ENCODE results near the gene ZNF569.
"Not testable (repeated sequence)": the region's sequence is repeated elsewhere in the genome, so short reads cannot be mapped to it uniquely, and the experiment has no call there.

Gene ZNF569

GRCh38 chr19:37466798-37467607 is at the start of gene ZNF569:
Gene ZNF569 (minus strand): TSS chr19:37467444. CDS start chr19:37444921, 22,523 bp downstream.
- peak; percentile 90 for DNase-seq

- DNase-seq, result no peak
These were observed 46.2 kb upstream of the ZNF569 start for GRCh38 chr19:37513397-37513796.

- no peak for DNase-seq
These were observed 44.6 kb upstream of the ZNF569 start for GRCh38 chr19:37511821-37512220.

- DNase-seq, result no peak
These were observed 43.9 kb upstream of the ZNF569 start for GRCh38 chr19:37511186-37511585.

- DNase-seq, result no peak
These were observed 39.9 kb upstream of the ZNF569 start for GRCh38 chr19:37507167-37507464.

GRCh38 chr19:37506387-37507166 is 39.3 kb upstream of the ZNF569 start, which contains the start of gene ZNF793:
Gene ZNF793 (plus strand): TSS chr19:37506939. CDS start chr19:37523440, 16,501 bp downstream.
- peak; percentile 80 for DNase-seq

GRCh38 chr19:37505958-37506386 is 38.7 kb upstream of the ZNF569 start:
- DNase-seq, result no peak

- DNase-seq, result no peak
These were observed 25.0 kb upstream of the ZNF569 start for GRCh38 chr19:37492213-37492612.

GRCh38 chr19:37484406-37485168 is 17.3 kb upstream of the ZNF569 start:
- DNase-seq, result no peak

GRCh38 chr19:37472165-37472564 is 4.9 kb upstream of the ZNF569 start:
- no peak for DNase-seq

GRCh38 chr19:37470216-37470615 is 3.0 kb upstream of the ZNF569 start:
- no peak for DNase-seq

GRCh38 chr19:37468961-37469777 is 1.9 kb upstream of the ZNF569 start, which contains the start of gene ZNF570:
Gene ZNF570 (plus strand): TSS chr19:37469356. CDS start chr19:37470355, 999 bp downstream.
- DNase-seq, result peak; percentile 81

GRCh38 chr19:37467608-37468090 is 405 bp upstream of the ZNF569 start:
- no peak for DNase-seq

- no peak for DNase-seq
These were observed 907 bp downstream of the ZNF569 start for GRCh38 chr19:37466277-37466797.

GRCh38 chr19:37452500-37453245 is 14.6 kb downstream of the ZNF569 start:
- no peak for DNase-seq

- DNase-seq, result no peak
These were observed 53.7 kb downstream of the ZNF569 start for GRCh38 chr19:37413313-37414084.

- no peak for DNase-seq
These were observed 54.5 kb downstream of the ZNF569 start for GRCh38 chr19:37412700-37413099.

GRCh38 chr19:37406140-37406846 is 61.0 kb downstream of the ZNF569 start:
- DNase-seq, result not testable (repeated sequence)

GRCh38 chr19:37403403-37403802 is 63.8 kb downstream of the ZNF569 start:
- DNase-seq, result no peak

GRCh38 chr19:37401078-37401477 is 66.2 kb downstream of the ZNF569 start:
- no peak for DNase-seq

All from COR-L47 (cell line).